Erythroblast (primary cell): ENCODE data around the gene FILIP1.

Source experiments
- GATA1 ChIP-seq: IDR thresholded peaks from 2 replicates; pipeline ENCODE4 v1.6.1; 2011; ENCODE audit warnings: low read depth, mild to moderate bottlenecking, control low read depth, low read length, moderate library complexity
- POLR2A ChIP-seq: IDR thresholded peaks from 2 replicates; pipeline ENCODE4 v1.6.1; 2011; ENCODE audit warnings: mild to moderate bottlenecking, low read length

DNA sequence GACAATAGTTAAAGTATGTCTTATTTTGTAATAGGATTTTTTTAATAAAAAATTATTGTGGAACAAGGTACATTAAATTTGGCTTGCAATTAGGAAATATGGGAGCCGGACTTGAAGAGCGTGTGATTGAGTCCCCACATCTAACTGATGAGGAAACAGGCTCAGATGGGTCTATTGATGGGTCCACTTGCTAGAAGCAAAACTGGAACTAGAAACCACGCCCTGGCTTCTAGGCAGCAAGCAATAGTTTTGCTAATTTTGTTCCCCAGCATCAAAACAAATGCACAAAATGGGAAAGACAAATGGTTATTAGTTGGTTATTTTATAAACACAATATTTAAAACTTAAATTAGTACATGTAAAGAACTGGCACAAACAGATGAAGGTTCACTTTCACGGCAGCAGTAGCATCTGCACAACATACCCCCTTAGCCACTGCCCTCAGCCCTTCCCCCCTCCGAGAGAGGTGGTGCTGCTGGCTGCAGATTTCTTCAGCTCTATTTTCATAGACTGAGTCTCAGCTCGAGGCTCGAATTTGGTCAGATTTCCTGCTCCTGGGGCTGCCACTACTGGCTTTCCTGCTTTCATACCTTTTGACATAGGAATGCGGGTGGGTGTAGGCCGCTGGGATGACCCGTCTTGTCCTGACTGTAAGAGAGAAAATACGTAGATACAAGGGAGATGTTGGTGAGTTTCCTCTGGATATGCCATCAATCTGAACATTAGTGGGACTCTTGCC is 185.2 kb downstream of the FILIP1 start:
- TF ChIP-seq POLR2A, result no peak
- no peak for TF ChIP-seq GATA1
